K562 (cell line): ENCODE data around the gene IGLON5. TPM values are rescaled to one million over a fixed set of nuclear protein-coding genes. Genes with fewer than 3 reads are reported as not detected.
A peak's percentile ranks its signal among the peaks of the same experiment; 100 is the strongest.

Source experiments
- CAMTA2 ChIP-seq: fragments of 250-450 bp; sonication (Bioruptor Pico); conservative IDR thresholded peaks from 2 replicates; pipeline ENCODE4 v1.5.1; 2022
- CREBBP ChIP-seq: IDR thresholded peaks from one replicate; pipeline ENCODE4 v1.6.1; 2012; ENCODE audit warnings: low read depth, mild to moderate bottlenecking, control low read depth, inconsistent platforms, low read length
- GABPB2 ChIP-seq: fragments of 250-450 bp; sonication (Bioruptor Pico); conservative IDR thresholded peaks from 2 replicates; pipeline ENCODE4 v1.5.1; 2021; ENCODE audit warnings: mild to moderate bottlenecking
- GATA2 ChIP-seq: sonication (generic); formaldehyde crosslinking; IDR thresholded peaks from 2 replicates; pipeline ENCODE4 v1.4.0; 2020; ENCODE audit warnings: mild to moderate bottlenecking, missing genetic modification reagents
- HDAC1 ChIP-seq, 2 experiments: fragments of 450-650 bp; IDR thresholded peaks; 2 replicates each; pipeline ENCODE4 v1.6.1; 2016 to 2017; ENCODE audit warnings: inconsistent platforms in 1 of 2, mild to moderate bottlenecking in 1 of 2, moderate library complexity in 1 of 2
- HDGF ChIP-seq: fragments of 450-650 bp; IDR thresholded peaks from 2 replicates; pipeline ENCODE4 v1.6.1; 2016
- IFI16 ChIP-seq: fragments of 250-450 bp; sonication (Bioruptor Pico); IDR thresholded peaks from 2 replicates; pipeline ENCODE4 v2.1.2; 2022; ENCODE audit warnings: mild to moderate bottlenecking, inconsistent platforms
- NCOR1 ChIP-seq: fragments of 450-650 bp; IDR thresholded peaks from 2 replicates; pipeline ENCODE4 v1.6.1; 2016; ENCODE audit warnings: mild to moderate bottlenecking, moderate library complexity
- NFYB ChIP-seq: IDR thresholded peaks from 2 replicates; pipeline ENCODE4 v1.6.1; 2011; ENCODE audit warnings: mild to moderate bottlenecking, moderate library complexity; ENCODE audit not compliant: insufficient read length; ENCODE audit errors: extremely low read depth
- NR2F6 ChIP-seq: fragments of 450-650 bp; formaldehyde crosslinking; IDR thresholded peaks from 2 replicates; pipeline ENCODE4 v1.4.0; 2020; ENCODE audit warnings: mild to moderate bottlenecking
- PHB ChIP-seq: fragments of 250-450 bp; sonication (Bioruptor Pico); IDR thresholded peaks from 2 replicates; pipeline ENCODE4 v1.5.0; 2021
- POLR2B ChIP-seq: fragments of 450-650 bp; IDR thresholded peaks from 2 replicates; pipeline ENCODE4 v1.6.1; 2018; ENCODE audit warnings: low read depth; ENCODE audit not compliant: partially characterized antibody
- RCOR1 ChIP-seq, 2 experiments: IDR thresholded peaks; 2 replicates each; pipeline ENCODE4 v1.6.1; 2012; ENCODE audit warnings: low read depth in 2 of 2, low read length in 2 of 2, borderline replicate concordance in 1 of 2, improper control_type of control experiment in 1 of 2
- SIX5 ChIP-seq, 2 experiments: IDR thresholded peaks; 2 replicates each; pipeline ENCODE4 v1.6.1; 2011; ENCODE audit warnings: low read length in 2 of 2, borderline replicate concordance in 1 of 2, low read depth in 1 of 2, mild to moderate bottlenecking in 1 of 2, moderate library complexity in 1 of 2; ENCODE audit not compliant: insufficient read depth in 1 of 2
- SP1 ChIP-seq: sonication (generic); formaldehyde crosslinking; IDR thresholded peaks from 2 replicates; pipeline ENCODE4 v1.8.1; 2022; ENCODE audit warnings: mild to moderate bottlenecking, missing genetic modification reagents
- TCF7 ChIP-seq: sonication (generic); IDR thresholded peaks from 2 replicates; pipeline ENCODE4 v1.6.1; 2016; ENCODE audit warnings: antibody characterized with exemption, borderline replicate concordance
- U2AF1 ChIP-seq: fragments of 200-400 bp; formaldehyde crosslinking; optimal IDR thresholded peaks from 2 replicates; pipeline ENCODE3; 2017; ENCODE audit warnings: mild to moderate bottlenecking, low read depth, low read length, moderate library complexity
- ZBTB5 ChIP-seq: fragments of 450-650 bp; IDR thresholded peaks from 2 replicates; pipeline ENCODE4 v1.6.1; 2017; ENCODE audit warnings: antibody characterized with exemption
- ZFP91 ChIP-seq: sonication (generic); formaldehyde crosslinking; IDR thresholded peaks from 2 replicates; pipeline ENCODE4 v1.8.0; 2022; ENCODE audit warnings: mild to moderate bottlenecking, missing genetic modification reagents
- ZFX ChIP-seq: sonication (generic); formaldehyde crosslinking; IDR thresholded peaks from 2 replicates; pipeline ENCODE4 v1.8.0; 2022; ENCODE audit warnings: mild to moderate bottlenecking, missing genetic modification reagents, moderate library complexity
- ZNF263 ChIP-seq: sonication (generic); formaldehyde crosslinking; IDR thresholded peaks from 2 replicates; pipeline ENCODE4 v1.8.0; 2022; ENCODE audit warnings: mild to moderate bottlenecking, missing genetic modification reagents, borderline replicate concordance
- ZNF444 ChIP-seq: fragments of 250-450 bp; sonication (Bioruptor Pico); IDR thresholded peaks from 2 replicates; pipeline ENCODE4 v1.4.0; 2020; ENCODE audit warnings: mild to moderate bottlenecking, moderate library complexity
- ZNF644 ChIP-seq: fragments of 200-800 bp; sonication (Bioruptor generic); IDR thresholded peaks from 2 replicates; pipeline ENCODE4 v1.6.1; 2016; ENCODE audit warnings: low read depth, missing genetic modification characterization, missing compliant biosample characterization
- ZNF778 ChIP-seq: fragments of 450-650 bp; formaldehyde crosslinking; IDR thresholded peaks from 2 replicates; pipeline ENCODE4 v1.4.0; 2020; ENCODE audit warnings: mild to moderate bottlenecking, moderate library complexity
- polyA plus RNA-seq, 8 experiments: library from polyadenylated mRNA; depleted of rRNA in 4 of 8; stranded (reverse) in 5 of 8; unstranded in 3 of 8; fragments of >200 nt; fragmentation: Nextera tagmentation in 2 of 8; fragmentation: Illumina TruSeq in 1 of 8; extraction: Ambion mirVana in 2 of 8; extraction: Trizol in 1 of 8; gene quantifications; 2 replicates each; pipeline versions ENCODE4 v1.2.1 to v1.2.3, GENCODE V29; 2011 to 2014; ENCODE audit warnings: inconsistent platforms in 1 of 8, missing spikeins in 1 of 8
- total RNA-seq, 7 experiments: library from RNA; depleted of rRNA in 6 of 7; stranded (reverse); fragments of >200 nt in 6 of 7; fragmentation: Illumina TruSeq in 2 of 7; extraction: Trizol in 2 of 7; gene quantifications; 2 replicates each; pipeline versions ENCODE4 v1.2.1 to v1.2.3, GENCODE V29; 2011 to 2021; ENCODE audit warnings: low replicate concordance in 1 of 7
- TF ChIP-seq, protein P1 (sequence below), 2 experiments: fragments of 450-650 bp; IDR thresholded peaks; 2 replicates each; pipeline ENCODE4 v1.6.1; 2016

The IGLON5 gene
- total and polyA plus RNA-seq, 9 of the 15 experiments (the other 6 are each of a cell fraction or from before 2014, with no cell fraction given) = 0.03 to 0.22 (median 0.14) TPM; not detected in 2

GRCh38 chr19:51367565-51368365 lies 56.3 kb downstream of the IGLON5 start (continued):
- TF ChIP-seq, protein P1, sequence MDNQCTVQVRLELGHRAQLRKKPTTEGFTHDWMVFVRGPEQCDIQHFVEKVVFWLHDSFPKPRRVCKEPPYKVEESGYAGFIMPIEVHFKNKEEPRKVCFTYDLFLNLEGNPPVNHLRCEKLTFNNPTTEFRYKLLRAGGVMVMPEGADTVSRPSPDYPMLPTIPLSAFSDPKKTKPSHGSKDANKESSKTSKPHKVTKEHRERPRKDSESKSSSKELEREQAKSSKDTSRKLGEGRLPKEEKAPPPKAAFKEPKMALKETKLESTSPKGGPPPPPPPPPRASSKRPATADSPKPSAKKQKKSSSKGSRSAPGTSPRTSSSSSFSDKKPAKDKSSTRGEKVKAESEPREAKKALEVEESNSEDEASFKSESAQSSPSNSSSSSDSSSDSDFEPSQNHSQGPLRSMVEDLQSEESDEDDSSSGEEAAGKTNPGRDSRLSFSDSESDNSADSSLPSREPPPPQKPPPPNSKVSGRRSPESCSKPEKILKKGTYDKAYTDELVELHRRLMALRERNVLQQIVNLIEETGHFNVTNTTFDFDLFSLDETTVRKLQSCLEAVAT (IDR thresholded peaks at IDR 0.05) = peak in 1 of 2 experiments; percentile 37; a peak in 1 of 4 replicates
- TF ChIP-seq ZNF778 (no peak), ZBTB5 (no peak), ZNF263 (0 out of 2 replicates have a peak, but pooled peaks have one; percentile 13), NFYB (peak; percentile 21), PHB (CRISPR knock-in tag) (no peak), ZNF444 (CRISPR knock-in tag) (no peak), IFI16 (CRISPR knock-in tag) (no peak), HDGF (peak; percentile 87; the same call in 1 of the 2 replicates), SIX5 (IDR thresholded peaks at IDR 0.05; ENCODE audit: borderline replicate concordance in 1 of 2, insufficient read depth in 1 of 2, low read depth in 1 of 2, low read length in 2 of 2) (no peak), SP1 (CRISPR knock-in tag) (peak; percentile 91), ZFX (peak; percentile 79), GATA2 (CRISPR knock-in tag) (no peak), U2AF1 (peak; percentile 69), RCOR1 (IDR thresholded peaks at IDR 0.05; ENCODE audit: borderline replicate concordance in 1 of 2, low read depth in 2 of 2, low read length in 2 of 2) (peak in 1 of 2 experiments; percentile 8; a peak in 1 of 4 replicates), NR2F6 (CRISPR knock-in tag) (no peak), POLR2B (peak; percentile 68), NCOR1 (peak; percentile 60), HDAC1 (IDR thresholded peaks at IDR 0.05) (peak in 1 of 2 experiments; percentile 90; a peak in 2 of 4 replicates), ZFP91 (CRISPR knock-in tag) (no peak), CAMTA2 (peak; percentile 80; the same call in 1 of the 2 replicates), GABPB2 (no peak), CREBBP (no peak), TCF7 (no peak), ZNF644 (no peak)
